ENCODE data around the gene HMCN2.
"Not testable (repeated sequence)": the region's sequence is repeated elsewhere in the genome, so short reads cannot be mapped to it uniquely, and the experiment has no call there.

Gene HMCN2

DNA sequence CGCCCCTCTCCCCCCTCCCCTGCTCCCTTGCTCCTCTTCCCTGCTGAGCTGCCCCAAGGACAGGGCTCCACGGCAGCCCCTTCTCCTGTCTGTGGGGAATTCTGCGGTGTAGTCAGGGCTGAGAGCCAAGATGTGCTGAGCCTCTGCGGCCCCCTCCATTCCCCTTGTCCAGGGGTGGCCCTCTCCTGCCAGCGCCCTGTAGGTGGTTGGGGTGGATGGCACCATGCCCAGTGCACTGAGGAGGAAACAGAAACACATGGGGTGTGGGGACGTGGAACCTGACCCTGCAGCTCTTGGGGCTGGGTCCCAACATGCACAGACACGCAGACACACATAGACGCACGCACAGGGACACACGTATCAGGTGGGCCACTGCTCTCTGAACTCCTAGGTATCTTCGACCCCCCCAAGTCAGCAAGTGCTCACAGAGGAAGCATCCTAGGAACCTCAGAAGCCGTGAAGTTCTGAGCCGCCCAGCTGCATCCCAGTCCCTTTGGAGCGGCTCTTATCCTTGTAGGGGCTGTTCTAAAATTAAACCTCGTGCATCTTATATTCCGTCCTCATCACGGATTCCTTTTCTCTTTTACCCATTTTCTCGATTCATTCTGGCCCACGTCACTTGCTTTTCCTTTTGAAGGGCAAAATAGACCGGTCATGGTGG lies 64.8 kb downstream of the HMCN2 start:
- no peak for DNase-seq (ENCODE audit: low read depth in 2 of 2)

DNA sequence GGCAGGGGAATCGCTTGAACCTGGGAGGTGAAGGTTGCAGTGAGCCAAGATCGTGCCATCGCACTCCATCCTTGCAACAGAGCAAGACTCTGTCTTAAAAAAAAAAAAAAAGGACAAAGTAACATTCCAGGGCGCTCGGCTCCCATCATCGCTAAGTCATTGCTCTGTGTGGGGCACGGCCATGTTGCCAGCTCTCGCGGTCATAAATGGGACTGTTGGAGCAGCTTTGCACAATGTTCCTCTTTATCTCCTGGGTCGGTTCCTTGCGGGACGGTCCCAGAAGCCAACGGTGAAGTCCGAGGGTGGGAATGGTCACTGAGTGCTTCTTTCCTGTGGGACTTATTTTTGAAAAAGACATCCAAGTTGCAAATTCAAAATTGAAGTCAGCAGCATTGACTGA lies 65.5 kb downstream of the HMCN2 start:
- DNase-seq (ENCODE audit: low read depth in 2 of 2) = no peak

DNA sequence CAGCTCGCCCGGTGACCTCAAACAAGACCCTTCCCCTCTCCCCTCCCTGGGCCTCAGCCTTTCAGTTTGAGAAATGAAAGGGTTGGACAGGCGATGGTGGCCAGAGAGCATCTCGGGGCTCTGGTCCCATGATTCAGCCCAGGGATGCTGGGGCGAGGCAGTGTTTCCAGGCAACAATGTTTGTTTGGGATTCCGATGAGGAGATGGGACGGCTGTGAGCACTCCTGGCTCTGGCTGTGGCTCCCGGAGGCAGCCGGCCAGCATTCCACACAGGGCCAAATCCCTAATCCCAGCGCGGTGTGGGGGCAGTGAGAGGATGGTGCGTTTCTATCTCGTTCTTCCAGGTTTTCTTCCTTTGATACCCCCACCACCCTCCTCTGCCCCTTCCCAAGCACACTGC lies 66.0 kb downstream of the HMCN2 start:
- no peak for DNase-seq (ENCODE audit: low read depth in 2 of 2)

DNA sequence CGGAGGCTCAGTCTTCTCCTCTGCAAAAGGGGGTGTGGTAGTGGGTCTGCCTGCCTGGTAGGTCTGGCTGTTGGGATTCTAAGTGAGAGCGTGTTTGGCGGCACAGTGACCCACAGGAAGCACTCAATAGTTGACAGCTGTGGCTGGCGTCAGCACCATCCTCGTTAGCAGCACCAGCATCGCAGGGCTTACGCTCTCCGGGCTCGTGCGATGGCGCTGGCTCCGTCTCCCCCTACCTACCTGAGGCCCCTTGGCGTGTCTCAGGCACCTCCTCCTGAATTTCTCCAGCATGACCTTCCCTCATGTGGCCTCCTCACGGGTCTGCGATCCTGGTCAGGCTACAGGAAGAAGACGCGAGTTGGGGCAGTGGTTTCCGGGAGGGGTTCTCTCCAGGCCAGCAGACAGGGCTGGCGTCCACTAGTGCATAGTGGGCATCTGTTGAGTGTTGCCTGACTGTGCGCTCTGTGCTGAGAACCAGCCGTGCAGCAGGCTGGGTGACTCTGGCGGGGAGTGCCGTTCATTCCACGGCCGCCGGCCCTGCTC lies 66.9 kb downstream of the HMCN2 start:
- DNase-seq (ENCODE audit: low read depth in 2 of 2) = no peak

DNA sequence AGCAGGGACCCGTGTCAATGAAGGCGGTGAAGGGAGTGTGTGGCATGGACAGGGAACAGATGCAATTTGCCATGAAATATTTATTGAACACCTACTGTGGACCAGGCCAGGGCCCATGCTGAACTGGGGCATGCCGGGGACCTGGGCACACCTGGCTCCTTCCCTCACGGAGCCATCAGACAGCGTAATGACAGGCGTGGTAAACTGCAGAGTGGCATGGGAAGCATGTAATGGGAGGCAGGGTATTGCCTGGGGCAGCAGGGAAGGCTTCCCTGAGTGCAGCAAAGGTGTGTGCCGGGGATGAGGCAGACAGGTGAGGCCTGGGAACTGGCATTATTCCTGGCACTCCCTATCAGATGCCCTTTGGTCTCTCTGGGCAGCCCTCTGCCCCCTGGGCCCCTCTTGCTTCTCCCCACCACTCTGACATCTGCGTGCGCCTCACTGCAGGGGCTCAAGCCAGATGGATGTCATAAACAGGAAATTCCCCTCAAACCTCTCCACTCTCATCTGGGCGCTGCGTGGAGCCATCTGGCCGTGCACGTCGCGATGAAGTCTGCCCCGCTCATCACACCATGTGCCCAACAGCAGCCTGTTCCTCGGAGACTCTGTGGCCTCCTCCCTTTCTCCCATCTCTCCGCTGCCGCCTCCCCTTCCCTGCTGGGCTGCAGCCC lies 67.6 kb downstream of the HMCN2 start:
- no peak for DNase-seq (ENCODE audit: low read depth in 2 of 2)

DNA sequence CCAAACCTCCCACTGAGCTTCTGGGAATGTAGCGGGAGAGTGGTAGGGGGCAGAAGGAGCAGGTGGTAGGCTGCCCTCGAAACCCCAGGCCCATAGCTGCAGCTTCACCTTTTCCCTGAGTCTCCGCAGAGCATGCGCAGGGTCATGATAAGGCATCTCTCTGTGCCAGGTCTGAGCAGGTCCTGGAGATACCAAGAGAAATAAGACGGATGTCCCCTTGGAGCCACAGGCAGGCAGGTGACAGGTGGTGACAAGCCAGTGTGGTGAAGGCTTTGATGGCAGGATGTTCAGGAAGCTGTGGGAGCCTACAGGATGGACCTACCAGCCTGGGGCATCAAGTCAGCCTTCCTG lies 68.1 kb downstream of the HMCN2 start:
- DNase-seq (ENCODE audit: low read depth in 2 of 2) = no peak

DNA sequence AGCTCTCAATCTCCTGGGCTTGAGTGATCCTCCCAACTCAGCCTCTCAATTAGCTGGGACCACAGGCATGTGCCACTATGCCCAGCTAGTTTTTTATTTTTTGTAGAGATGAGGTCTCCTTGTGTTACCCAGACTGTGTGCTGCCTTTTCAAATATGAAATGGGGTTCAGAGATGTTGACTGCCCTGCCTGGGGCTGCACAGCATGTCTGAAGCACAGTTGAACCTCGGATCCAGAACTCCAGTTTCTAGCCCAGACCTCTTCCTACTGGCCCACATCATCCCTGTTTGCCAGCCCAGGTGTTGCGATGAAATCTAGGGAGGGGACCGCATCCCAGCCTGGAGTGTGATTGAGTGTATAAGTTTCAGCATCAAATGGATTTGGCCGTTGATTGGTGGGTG lies 69.4 kb downstream of the HMCN2 start:
- DNase-seq (ENCODE audit: low read depth in 2 of 2) = no peak

DNA sequence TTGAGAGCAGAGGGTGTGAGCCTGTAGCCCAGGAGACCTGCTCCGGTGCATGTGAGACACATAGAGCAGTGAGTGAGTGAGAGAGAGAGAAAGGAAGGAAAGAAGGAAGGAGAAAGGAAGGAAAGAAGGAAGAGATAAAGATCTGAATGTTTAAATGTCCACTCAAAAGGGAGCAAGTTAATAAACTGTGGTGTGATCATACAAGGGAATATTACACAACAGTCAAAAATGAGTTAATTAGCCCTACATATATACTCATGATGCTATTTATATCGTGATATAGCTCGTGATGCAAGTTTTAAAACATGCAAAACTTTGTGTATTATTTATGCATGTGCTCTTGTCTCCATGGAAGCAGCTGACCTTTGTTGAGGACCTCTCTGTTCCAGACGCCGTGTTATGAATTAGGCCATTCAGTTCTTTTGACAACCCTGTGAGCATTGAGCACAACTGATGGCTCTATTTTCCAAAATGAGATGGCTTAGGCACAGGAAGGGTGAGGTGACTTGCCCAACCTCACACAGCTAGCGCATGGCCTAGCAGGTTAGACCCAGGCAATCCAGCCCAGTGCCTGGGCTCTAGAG lies 70.6 kb downstream of the HMCN2 start:
- DNase-seq (ENCODE audit: low read depth in 2 of 2) = no peak

DNA sequence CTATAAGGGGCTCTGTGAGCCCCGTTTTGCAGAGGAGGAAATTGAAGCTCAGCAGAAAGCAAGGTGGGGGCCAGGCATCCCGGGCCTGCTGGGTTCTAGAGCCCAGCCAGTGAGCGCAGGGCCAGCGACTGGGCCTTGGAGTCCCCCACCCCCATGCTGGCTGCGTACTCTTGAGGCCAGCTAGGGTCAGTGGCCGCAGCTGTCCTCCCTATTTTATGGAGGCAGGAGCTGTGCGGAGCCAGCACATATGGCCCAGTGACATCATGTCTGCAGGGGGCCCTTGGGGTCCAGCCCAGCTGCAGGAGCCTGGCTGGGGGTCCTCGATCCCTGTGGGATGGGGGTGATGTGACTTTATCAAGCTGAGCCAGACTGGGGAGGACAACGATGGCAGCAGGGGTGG lies 71.3 kb downstream of the HMCN2 start:
- no peak for DNase-seq (ENCODE audit: low read depth in 2 of 2)

DNA sequence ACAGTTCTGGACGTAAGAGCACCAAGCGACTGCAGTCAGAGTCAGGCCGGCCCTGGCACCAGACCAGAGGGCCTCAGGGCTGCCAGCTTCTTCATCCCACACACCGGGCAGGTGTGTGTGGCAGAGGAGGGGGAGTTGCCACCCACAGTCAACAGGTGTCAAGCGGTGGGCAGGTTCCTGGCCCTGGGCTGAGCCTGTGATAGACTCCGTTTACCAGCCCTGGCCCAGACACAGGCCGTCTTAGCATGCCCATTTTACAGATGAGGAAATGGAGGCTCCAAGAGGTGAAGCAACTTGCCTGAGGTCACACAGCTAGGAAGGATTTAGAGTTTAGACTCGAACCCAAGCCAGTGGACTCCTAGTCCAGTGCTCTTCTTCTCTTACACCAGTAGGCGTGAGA lies 71.8 kb downstream of the HMCN2 start:
- no peak for DNase-seq (ENCODE audit: low read depth in 2 of 2)

DNA sequence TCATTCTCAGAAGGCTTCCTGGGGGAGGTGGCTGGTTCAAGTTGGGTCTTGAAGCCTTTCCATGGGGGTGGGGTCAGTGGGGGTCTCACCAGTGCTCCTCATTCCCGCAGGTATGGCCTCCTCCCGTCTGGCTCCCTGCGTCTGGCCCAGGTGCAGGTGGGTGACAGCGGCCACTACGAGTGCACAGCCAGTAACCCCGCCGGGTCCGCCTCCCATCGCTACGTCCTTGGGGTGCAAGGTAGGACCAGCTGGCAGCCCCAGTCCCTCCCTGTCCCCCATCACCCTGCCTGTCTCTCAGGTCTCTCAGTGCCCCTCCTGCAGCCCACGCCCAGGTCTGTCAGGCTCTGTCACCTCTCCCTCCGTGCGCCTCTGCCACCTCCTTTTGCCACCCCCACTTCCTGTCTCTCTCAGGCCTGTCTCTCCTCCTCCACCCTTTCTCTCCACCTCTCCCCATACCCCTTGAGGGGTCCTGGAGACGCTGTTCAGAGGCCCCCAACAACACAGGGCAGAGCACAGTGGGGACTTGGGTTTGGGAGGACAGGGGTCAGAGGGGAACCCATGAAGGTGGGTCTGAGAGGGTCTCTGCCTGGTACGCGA lies 72.3 kb downstream of the HMCN2 start:
- no peak for DNase-seq (ENCODE audit: low read depth in 2 of 2)

DNA sequence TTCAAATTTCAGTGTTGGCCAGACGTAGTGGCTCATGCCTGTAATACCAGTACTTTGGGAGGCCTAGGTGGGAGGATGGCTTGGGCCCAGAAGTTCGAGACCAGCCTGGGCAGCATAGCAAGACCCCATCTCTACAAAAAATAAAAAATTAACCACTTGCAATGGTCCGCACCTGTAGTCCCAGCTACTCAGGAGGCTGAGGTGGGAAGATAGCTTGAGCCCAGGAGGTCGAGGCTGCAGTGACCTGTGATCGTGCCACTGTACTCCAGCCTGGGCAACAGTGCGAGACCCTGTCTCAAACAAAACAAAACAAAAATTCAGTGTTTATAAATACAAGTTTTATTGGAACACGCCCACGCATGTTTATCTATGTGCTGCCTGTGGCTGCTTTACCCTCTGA lies 73.3 kb downstream of the HMCN2 start:
- not testable (repeated sequence) for DNase-seq (ENCODE audit: low read depth in 2 of 2)

DNA sequence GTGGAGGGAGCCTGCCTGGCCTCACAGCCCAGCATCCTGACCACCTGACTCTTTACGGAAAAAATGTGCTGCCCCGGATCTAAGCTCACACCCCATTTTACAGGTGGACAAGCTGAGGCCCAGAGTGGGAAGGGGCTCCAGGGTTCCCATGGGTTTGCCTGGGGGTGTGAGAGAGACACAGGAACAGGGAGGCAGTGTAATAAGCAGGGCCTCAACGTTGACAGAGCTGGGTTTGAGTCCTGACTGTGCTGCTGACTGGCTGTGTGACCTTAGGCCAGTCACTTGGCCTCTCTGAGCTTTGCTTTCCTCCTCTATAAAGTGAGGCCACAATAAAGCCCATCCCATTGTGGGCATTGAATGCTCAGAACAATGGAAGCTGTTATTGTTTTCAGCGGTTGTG lies 73.7 kb downstream of the HMCN2 start:
- DNase-seq (ENCODE audit: low read depth in 2 of 2) = no peak

DNA sequence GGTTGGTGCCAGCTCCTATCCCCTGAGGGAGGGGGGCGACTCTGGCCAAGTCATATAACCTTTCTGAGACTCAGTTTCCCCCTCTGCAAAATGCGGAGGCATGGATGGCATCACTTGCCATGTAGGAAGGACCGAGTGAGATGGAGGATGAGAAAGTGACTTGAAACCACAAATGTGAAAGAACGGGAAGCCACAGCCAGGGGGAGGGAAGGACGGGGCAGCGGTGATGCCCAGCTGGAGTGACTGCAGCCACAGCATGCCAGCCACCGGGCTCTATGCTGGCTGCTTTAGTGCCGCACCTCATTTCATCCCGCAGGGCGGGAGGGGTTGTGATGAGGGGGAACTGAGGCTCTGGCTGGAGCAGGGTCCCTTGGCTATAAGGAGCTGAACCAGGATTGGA lies 74.5 kb downstream of the HMCN2 start:
- no peak for DNase-seq (ENCODE audit: low read depth in 2 of 2)

DNA sequence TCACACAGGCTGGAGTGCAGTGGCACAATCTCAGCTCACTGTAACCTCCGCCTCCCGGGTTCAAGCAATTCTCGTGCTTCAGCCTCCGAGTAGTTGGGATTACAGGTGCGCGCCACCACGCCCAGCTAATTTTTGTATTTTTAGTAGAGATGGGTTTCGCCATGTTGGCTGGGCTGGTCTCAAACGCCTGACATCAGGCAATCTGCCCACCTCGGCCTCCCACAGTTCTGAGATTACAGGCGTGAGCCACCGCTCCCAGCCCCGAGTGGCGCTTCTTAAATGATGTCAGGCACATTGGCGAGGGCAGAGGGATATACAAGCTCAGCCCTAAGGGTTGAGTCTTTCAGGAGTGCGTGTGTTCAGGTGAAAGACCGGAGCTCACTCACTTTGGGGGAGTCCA lies 75.0 kb downstream of the HMCN2 start:
- not testable (repeated sequence) for DNase-seq (ENCODE audit: low read depth in 2 of 2)

DNA sequence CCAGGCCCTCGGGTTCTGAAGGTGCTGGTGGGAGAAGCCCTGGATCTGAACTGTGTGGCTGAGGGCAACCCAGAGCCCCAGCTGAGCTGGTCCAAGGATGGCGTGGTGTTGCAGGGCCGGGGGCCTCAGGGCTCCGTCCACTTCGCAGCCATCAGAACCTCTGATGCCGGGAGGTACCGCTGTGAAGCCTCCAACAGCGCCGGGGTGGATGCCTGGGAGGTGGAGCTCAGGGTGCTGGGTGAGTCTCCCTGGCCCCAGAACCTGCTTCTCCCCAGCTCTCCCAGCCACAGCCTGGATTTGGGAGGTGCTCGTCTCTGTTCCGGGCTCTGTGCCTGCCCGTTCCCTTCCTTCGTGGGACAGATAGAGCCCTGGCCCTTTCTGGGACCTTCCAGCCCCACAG lies 75.6 kb downstream of the HMCN2 start:
- no peak for DNase-seq (ENCODE audit: low read depth in 2 of 2)

DNA sequence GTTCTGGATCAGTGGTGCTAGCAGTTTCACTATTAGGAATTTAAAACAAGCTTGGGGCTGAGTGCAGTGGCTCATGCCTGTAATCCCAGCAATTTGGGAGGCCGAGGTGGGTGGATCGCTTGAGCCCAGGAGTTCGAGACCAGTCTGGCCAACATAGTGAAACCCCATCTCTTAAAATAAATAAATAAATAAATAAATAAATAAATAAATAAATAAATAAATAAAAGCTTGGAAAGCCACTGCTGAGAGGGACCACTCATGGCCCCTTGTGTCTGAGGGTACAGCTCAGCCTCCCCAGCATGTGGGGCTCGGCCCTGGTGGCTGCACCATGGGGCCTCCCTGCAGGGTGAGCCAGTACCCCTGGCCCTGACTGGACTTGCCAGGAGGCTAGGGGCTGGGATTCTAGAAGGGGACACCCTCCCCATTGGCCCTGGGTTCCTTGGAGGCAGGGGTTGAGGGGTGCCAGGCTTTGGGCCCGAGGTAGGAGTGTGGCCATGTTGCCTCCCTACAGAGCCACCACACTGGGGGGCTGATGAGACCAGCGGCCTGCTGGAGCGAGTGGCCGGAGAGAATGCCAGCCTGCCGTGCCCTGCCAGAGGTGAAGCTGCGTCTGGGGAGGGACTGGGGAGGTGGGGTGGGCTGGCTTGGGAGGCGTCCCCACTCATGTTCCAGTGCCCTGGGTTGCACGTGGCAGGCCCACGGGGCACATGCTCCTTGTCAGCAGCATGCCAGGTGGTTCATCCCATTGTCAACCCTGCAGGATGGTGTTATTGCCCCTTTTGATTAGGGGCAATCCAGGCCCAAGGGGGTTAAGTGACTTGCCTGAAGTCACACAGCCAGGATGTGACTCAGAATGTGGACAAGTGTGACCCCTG lies 76.5 kb downstream of the HMCN2 start:
- no peak for DNase-seq (ENCODE audit: low read depth in 2 of 2)

DNA sequence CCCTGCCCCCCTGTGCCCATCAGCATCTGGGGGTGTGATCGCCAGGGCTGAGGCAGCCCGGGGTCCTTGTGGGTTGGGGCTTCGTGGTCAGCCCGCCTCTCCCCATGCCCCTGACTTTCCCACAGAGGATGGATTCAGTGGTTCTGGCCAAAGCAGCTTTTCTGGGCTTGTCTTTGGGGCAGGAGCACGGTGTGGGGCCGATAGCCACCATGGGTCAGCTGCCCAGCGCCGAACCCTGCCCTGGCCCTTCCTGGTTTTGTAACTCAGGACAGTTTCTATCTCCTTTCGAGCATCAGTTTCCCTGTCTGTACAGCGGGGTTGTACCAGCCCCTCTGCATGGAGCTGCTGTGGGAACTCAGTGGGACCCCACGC lies 77.1 kb downstream of the HMCN2 start:
- DNase-seq (ENCODE audit: low read depth in 2 of 2) = no peak

DNA sequence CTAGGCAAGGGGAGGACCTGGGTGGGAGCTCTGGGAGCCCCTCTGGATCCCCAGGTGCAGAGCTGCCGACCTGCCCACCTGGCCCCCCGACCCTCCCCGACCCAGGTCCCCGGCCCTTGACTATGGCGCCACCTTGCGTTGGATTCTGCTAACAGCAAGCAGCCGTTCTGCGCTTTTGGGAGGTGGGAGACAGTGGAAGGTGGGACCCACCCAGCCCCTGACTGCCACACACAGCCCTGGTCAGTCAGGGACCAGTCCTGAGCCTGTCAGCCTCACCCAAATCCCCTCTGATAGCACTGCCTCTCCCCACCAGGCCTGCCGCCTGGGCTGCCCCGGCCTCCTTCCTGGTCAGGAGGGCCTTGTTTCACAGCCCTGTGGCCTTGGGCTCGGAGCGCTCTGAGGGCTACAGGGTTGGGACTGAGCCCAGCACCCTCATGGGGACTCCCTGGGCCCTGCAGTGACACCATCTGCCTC lies 77.9 kb downstream of the HMCN2 start:
- DNase-seq (ENCODE audit: low read depth in 2 of 2) = no peak

DNA sequence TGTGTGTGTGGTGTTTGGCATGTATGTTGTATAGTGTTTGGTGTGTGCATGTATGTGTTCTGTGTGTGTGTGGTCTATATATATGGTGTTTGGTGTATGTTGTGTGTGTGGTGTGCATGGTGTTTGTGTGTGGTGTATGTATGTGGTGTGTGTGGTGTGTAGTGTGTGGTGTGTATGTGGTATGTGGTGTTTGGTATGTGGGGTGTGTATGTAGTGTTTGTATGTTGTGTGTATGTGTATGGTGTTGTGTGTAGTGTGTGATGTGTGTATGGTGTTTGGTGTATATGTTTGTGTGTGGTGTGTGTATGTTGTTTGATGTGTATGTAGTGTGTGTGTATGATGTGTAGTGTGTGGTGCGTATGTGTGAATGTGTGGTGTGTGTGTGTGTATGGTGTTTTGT lies 78.8 kb downstream of the HMCN2 start:
- no peak for DNase-seq (ENCODE audit: low read depth in 2 of 2)

DNA sequence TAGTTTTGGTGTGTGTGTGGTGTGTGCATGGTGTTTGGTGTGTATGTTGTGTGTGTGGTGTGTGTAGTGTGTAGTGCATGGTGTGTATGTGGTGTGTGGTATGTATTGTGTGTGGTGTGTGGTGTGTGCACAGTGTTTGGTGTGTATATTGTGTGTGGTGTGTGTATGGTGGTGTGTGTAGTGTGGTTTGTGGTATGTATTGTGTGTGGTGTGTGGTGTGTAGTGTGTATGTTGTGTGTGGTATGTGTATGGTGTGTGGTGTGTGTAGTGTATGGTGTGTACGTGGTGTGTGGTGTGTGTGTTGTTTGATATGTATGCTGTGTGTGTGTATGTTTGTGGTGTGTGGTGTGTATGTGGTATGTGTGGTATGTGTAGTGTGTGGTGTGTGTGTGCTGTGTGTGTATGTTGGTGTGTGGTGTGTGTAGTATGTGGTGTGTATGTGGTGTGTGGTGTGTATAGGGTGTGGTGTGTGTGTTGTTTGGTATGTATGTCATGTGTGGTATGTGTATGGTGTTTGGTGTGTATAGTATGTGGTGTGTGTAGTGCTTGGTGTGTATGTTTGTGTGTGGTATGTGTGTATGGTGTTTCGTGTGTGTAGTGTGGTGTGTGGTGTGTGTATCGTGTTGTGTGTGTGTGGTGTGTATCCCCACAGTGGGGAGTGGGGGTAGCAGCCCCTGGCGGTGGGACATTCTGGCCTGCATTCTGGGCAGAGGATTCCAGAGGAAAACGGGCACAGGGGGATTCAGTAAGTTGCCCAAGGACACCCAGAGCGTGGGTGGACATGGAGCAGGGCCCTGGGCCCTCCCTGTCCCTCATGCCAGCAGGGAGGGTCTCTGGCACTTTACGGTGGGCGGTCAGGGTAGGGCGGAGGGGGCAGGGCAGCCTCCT lies 79.7 kb downstream of the HMCN2 start:
- DNase-seq (ENCODE audit: low read depth in 2 of 2) = no peak

All from stimulated activated CD8-positive, alpha-beta memory T cell treated with anti-CD3 and anti-CD28 coated beads, Interleukin-15, amount 100 ng/mL, for 48 hours (primary cell).